ENCODE results near the gene NAP1L4.

NAP1L4 gene

DNA sequence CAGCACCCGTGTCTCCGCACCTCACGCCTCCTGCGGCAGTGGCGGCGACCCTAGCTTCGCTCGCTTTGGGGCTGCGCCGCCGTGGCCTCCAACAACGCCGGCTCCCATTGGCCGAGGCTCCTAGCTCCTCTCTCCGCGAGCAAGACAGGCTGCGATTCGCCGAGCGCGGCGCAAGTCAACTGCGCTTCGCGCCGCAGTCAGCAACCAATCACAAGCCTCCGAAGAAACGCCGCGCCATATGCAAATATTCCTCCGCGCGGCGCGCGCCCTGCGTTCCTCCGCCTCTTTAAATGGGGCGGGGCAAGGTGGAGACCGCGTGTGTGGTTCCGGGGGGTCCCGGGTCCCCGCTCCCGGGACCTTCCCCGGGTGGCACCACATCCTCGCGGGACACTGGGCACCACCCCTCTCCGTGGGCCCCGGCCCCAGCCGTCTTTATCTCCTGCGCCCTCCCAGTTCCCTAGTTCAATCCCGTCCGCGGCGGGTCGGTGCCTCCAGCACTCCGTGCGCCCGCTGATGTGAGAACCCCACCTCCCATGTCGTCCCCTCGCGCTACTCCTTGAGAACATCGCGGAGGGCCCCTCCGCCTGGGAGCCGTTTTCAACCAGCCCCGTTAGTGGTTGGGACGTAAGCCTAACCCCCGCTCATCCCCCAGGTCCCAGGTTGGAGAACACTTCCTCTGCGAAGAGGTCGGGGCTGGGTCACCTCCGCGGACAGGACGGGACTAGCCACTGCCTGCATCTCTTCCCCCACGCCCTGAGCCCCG, at the start of gene NAP1L4:
Gene NAP1L4, minus strand, starts transcription at position 96 of the 763 bp plus-strand sequence. CDS start 13,109 bp downstream, outside the sequence.
- DNase-seq (ENCODE audit: low read depth, low spot score) = peak; percentile 94

DNA sequence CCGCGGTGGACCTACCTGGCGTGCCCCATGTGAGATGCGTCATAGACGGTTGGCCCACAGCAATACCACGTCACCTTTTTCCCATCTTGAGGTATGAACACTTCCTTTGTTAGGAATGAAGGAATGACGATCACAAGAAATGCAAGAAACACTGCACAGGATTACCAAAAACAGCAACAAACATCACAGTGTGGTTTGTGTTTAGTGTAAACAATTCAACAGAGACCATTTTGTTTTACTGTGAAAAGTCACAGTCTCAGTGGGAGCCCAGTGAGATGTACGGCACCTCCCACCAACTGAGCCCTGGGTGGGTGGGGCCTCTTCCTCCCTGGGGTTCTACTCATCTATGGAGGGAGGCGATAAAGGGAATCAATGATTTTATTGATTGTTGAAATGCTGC, 48.8 kb upstream of the NAP1L4 start:
- DNase-seq (ENCODE audit: low read depth, low spot score) = no peak

DNA sequence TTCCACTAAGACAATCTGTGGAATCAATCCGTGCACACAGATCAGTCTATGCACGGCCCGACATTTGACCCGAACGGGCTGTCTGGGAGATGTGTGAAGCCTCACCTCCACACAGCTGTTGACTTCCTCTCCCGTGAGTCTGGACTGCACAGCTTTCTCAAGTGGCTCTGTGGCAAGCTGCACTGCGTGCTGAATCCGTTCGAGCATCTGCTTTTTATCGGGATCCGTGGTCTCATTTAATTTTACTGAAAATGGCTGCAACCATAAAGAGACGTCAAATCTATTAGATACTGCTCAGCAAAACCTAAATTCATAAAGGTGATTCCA, 45.8 kb upstream of the NAP1L4 start:
- no peak for DNase-seq (ENCODE audit: low read depth, low spot score)

- DNase-seq (ENCODE audit: low read depth, low spot score) = no peak
Measured at GRCh38 chr11:3037040-3037944, 45.2 kb upstream of the NAP1L4 start.

DNA sequence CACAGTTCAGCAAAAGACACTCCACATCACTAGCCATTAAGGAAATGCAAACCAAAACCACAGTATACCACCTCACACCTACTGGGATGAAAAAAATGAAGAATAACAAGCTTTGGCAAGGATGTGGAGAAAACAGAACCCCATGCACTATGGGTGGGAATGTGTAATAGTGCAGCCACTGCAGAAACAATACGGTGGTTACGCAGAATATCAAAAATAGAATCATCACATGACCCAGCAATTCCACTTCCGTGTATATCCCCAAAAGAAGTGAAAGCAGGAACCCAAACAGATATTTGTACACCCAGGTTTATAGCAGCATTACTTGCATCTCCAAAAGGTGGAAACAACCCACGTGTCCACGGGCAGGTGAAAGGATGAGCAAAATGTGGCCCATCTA, 44.3 kb upstream of the NAP1L4 start:
- no peak for DNase-seq (ENCODE audit: low read depth, low spot score)

- DNase-seq (ENCODE audit: low read depth, low spot score) = no peak
Measured at GRCh38 chr11:3035333-3035732, 43.2 kb upstream of the NAP1L4 start.

DNA sequence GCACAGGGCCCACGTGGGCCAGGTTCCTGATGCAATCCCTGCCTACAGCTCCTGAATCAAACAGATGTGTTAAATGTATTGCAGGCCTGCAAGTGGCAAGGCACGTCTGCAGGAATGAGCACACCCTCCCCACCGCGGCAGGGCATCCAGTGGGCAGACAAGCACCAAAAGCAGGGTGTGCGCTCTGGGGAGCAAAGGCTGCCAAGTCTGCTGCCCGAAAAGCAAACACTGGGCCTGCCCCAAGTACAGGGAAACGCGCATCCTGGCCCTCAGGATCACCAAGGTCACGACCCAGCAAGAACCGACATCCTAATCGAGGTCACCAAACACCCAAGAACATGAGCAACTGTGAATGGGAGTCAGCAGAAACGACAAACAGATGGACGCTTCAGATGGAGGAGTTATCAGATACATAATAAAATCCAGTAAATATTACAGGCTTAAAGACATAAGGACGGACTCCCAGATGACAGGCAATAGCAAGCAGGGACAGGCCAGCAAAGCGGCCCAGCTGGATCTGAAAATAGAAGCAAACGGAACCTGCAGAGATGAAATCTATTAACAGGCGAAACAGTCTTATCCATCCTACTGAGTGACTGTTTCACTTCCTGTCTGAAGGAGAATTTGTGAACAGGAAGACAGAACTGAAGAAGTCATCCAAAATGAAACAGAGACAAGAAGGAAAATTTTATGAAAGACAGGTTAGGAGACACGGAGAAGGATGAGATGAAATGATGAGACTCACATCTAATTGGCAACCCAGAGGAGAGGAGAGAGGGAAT, 38.4 kb upstream of the NAP1L4 start:
- DNase-seq (ENCODE audit: low read depth, low spot score) = no peak

DNA sequence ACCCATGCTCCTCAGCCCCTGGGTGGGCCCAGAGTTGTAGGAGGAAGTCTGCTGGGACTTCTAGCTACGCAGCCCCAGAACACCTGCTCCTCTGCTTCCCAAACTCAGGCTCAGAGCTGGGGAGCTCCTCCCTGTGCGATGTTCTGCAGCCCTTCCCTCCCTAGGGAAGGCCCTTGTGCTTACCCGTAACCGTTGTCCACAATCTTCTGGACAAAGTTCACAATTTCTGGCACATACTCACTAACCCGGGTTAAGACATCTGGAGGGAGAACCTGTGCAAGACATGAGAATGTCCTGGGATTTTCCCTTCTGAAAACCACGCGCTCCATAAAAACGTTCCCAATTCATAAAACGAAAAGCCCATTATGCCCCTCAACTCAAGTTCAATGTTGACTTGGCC, 36.7 kb upstream of the NAP1L4 start:
- no peak for DNase-seq (ENCODE audit: low read depth, low spot score)

- DNase-seq (ENCODE audit: low read depth, low spot score) = no peak
Measured at GRCh38 chr11:3026803-3027202, 34.7 kb upstream of the NAP1L4 start.

DNA sequence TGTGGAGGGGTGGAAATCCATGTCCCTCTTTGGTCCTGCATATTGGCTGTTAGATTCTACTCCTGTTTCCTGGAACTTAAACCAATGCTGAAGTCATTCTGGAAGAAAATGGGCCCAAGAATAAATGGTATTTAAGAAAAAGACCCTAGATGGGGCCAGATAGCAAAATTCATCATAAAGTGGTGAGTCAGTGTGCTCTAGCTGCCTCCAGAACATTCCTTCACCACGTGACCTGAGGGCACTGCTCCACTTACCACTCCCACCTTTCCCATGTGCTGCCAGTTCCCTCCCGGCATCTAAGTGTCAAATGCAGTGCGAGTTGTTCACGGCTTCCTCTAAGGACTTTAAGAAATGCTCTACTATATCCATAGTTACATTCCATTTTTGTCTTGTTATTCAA, 30.9 kb upstream of the NAP1L4 start:
- DNase-seq (ENCODE audit: low read depth, low spot score) = no peak

- DNase-seq (ENCODE audit: low read depth, low spot score) = no peak
Measured at GRCh38 chr11:3022300-3022967, 30.3 kb upstream of the NAP1L4 start.

DNA sequence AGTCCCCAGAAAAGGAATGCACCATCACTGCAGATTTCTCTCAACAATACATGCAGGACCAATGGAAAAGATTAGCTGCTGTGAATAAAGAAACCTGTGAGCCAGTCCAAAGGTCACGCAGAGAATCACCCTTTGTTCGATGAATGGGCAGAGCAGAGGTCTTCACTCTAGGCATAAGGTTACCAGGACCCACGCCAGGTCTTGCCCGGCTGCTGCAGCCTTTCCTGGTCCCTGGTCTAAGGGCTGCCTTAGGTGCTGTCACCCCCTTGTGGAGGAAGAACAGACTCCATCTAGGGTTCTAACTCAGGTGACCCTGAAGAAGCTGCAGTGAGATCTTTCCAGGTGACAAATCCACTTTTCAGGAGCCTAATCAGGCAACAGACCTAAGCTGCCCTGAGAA, 29.0 kb upstream of the NAP1L4 start:
- no peak for DNase-seq (ENCODE audit: low read depth, low spot score)

GRCh38 chr11:3020011-3020410, 27.9 kb upstream of the NAP1L4 start:
- DNase-seq (ENCODE audit: low read depth, low spot score) = no peak

- no peak for DNase-seq (ENCODE audit: low read depth, low spot score)
Measured at GRCh38 chr11:3018596-3018995, 26.5 kb upstream of the NAP1L4 start.

DNA sequence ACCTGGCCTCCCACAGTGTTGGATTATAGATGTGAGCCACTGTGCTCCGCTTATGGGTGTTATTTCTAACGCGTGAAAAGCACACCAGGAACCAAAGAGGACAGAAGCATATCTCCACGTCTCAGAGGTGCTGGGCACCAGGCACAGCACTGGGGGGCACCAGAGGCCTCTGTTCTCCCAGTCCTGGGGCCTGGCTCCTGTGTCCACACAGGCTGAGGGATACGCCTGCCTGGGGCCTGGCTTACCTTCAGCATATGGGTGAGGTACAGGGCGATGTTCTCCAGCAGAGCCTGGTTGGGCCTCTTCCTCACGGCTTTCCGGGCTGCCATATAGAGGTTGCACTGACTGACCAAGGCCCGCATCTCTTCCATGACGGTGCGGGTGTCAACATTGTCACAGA, 24.7 kb upstream of the NAP1L4 start:
- DNase-seq (ENCODE audit: low read depth, low spot score) = no peak

DNA sequence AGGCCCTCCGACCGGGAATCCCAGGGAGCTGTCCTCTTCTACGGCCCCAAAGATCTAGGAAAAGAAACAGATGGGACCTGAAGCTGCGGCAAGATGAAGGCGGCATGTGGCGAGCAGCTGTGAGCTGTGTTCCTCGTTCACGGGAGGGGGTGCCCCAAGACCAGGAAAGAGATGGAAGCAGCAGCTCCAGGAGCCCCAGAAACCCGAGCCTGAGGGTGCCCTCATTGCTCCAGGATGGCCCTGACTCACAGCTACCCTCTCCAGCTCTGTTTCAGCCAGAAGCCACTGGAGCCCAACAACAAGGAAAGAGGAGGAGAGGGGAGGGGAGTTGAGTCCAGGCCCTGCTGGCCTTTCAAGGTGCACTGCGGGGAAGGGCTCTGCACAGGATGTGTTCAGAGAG, 23.7 kb upstream of the NAP1L4 start:
- DNase-seq (ENCODE audit: low read depth, low spot score) = no peak

GRCh38 chr11:3014943-3015342, 22.8 kb upstream of the NAP1L4 start:
- no peak for DNase-seq (ENCODE audit: low read depth, low spot score)

DNA sequence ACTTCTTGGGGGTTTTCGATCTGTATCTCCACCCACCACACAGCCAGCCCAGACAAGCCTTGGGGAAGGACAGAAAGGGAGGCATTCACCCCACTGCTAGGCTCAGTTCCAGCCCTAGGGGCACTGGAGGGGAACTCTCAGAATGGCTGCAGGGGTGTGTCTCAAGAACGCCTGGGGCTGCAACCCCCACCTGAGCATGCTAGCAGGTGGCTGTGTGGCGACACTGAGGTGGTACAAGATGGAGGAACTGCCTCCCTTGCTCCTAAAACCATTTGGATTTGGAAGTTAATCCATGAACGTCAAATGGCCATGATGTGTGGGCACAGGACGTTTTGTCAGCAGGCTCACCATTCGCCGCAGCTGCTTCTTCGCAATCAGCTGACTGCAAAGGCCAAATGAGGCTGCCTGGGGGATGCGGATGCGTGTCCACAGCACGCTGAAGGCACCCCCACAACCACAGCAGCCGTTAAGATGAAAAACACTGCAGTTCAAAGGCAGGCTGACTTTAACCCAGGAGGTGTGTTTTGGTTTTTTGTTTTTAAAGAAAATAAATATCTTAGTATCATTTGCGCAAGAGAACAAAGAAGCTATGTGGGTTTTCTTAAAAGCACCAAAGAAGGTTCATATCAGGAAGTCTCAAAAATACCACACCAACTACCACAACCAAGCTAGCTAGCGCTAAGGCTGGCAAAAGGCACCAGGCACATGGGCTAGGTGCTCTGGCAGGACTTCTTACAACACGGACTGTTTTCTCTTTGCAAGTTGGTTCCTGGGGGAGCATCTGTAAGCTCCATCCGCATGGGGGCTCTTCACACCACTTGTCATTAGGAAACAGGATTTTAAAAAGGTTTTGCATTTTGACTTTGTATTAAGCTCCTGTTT, 22.2 kb upstream of the NAP1L4 start:
- peak; percentile 55 for DNase-seq (ENCODE audit: low read depth, low spot score)

DNA sequence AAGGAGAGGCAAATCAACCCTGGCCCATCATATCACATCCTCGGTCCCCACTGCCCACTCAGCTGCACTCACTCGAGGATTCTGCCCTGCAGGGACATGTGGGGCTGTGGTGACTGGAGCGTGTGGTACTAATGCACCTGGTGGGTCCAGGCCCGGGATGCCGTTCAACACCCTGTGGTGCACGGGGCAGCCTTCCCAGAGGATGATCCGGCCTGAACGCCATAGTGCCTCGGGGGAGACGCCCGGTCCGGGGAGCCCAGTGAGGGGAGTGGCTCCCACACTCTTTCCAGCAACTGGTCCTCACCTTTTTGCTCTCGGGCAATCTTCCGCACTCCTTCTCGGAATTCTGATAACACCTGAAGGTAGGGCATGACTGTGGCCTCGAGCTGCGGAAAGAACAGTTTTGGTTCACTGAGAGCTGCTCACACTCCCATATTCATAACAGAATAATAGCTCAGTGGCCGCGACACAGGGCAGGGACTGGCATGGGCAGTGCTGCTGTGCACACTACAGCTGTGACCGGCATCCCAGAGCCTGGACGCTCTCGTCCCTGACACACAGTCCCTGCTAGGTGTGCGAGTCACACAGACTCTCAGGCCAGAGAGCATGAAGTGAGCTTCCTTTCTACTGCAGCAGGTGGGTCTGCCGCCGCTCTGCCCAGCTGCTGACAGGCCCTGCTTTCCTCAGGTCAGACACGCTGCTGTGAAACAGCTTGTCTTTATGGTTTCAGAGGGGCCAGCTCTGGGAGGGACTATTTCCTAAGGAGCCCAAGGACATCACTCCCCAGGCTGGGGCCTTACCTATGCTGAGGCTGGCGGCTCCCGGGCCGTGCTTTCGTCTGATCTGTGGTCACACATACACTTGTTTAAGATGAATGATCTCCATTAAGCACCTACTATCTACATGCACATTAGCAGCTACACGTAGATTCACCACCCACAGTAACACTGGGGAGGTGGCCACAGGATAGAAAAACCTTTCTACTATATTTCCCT, 20.1 kb upstream of the NAP1L4 start:
- no peak for DNase-seq (ENCODE audit: low read depth, low spot score)
